ENCODE results near the gene TBC1D8.

TBC1D8 gene

DNA sequence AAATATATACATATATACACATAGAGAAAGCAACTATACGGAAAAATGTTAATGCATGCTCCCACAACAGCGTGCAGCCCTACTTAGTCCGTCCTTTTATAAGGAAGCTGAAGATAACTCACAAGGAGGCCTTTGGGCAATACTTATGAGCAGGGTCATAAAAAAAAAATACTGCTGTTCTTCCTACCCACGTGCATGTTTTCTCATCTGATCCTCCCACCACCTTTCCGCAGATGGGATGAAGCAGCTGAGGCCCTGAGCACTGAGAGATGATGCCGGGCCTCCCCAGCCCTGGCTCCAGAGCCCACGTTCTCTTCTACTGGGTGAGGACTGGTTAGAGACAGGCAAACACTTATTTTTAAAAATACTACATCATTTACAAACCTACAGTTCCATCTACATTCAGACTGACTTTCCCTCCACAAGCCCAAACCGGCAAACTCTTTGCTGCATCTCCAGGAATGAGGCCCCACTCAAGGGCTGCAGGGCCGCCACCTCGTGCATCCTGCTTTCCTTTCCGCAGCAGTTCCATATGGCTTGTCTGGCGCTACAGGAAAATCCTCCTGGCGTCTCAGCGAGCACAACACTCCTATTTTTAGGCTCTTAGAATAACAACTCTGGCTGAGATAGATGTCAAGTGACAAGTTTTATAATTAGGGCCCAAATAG, 41.6 kb downstream of the TBC1D8 start:
- no peak for DNase-seq

DNA sequence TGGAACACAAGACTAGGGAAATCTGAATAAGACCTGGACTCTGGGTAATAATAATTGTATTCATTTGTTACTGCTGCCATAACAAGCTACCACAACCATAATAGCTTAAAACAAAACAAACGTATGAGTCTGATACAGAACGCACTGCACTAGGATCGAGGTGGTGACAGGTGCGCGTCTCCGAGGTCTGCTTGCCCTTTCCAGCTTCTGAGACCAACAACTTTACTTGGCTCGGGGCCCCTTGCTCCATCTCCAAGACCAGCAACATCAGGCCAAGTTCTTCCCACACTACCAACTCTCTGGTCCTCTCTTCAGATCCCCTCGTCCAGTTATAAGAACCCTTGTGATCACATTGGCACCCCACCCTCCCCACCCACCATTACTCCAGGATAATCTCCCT, 42.8 kb downstream of the TBC1D8 start:
- no peak for DNase-seq

DNA sequence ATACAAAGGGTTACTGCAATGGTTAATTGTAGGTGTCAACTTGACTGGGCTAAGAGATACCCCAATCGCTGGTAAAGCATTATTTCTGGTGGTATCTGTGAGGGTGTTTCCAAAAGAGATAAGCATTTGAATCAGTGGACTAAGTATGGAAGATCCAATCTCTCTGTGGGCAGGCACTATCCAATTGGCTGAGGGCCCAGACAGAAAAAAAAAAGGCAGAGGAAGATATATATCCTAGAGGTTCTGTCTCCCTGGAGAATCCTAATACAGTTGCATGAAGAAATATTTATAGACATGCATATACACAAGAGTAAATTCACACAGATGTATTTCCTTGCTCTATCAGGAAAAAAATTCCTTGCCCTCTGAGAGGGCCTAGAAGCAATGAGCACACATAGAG, 43.9 kb downstream of the TBC1D8 start:
- no peak for DNase-seq

DNA sequence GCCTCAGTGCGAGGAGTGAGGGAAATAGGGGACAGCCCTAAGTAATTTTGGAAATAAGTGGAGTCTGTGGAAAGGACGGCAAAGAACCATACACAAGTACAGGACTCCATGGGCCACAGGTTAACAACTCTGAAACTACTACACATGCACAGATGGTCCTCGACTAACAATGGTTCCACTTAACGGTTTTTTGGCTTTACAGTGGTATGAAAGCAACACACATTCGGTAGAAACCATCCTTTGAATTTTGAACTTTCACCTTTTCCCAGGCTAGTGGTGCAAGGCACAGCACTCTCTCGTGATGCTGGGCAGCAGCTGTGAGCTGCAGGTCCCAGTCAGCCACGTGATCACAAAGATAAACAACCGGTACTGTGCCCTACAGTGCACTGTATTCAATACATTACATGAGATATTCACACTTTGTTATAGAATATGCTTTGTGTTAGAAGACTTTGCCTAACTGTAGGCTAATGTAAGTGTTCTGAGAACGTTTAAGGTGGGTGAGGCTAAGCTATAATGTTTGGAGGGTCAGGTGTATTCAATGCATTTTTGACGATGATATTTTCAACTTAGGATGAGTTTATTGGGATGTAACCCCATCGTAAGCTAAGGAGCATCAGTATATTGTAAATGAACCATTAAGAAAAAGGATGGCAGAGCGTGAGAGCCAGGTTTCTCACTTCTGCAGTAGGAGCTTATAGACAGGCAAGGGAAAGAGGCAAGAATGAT, 44.6 kb downstream of the TBC1D8 start:
- no peak for DNase-seq

DNA sequence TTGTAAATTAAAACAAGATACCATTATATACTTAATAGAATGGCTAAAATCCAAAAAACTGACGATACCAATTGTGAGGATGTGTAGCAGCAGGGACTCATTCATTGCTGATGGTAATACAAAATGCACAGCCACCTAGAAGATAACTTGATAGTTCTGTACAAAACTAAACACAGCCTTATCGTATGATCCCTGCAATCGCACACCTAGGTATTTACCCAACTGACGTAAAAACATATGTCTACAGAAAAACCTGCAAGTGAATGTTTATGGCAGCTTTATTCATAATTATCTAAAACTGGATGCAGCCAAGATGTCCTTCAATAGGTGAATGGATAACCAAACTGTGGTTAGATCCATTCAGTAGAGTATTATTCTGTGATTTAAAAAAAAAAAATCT, 45.5 kb downstream of the TBC1D8 start:
- no peak for DNase-seq

DNA sequence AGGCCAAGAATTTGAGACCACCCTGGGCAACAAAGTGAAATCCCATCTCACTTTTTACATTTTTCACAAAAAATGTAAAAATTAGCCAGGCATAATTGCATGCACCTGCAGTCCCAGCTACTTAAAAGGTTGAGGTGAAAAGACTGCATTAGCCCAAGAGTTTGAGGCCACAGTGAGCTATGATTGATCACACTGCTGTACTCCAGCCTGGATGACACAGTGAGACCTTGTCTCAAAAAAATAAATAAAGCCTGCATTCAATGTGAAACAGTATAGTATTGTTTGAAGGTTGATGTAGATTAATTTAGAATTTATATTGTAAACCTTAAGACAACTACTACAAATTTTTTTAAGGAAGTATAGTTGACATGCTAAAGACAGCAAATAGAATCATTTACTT, 53.5 kb downstream of the TBC1D8 start:
- DNase-seq, result no peak

DNA sequence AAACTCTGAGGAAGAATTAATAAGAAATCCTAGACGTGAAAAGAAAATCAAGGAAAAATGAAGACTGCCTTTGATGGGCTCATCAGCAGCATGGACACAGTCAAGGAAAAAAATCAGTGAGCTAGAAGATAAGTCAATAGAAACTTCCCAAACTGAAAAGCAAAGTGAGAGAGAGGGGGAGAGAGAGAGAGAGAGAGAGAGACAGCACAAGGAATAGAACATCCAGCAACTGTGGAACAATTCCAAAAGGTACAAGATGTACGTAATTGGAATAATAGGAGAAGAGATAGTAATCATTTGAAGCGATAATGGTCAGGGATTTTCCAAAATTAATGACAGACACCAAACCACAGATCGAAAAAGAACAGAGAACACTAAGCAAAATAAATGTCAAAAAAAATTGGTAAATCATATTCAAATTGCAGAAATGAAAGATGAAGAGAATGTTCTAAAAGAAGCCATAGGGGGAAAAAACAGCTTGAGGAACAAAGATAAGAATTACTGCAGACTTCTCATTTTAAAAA, 54.5 kb downstream of the TBC1D8 start:
- DNase-seq, result no peak

DNA sequence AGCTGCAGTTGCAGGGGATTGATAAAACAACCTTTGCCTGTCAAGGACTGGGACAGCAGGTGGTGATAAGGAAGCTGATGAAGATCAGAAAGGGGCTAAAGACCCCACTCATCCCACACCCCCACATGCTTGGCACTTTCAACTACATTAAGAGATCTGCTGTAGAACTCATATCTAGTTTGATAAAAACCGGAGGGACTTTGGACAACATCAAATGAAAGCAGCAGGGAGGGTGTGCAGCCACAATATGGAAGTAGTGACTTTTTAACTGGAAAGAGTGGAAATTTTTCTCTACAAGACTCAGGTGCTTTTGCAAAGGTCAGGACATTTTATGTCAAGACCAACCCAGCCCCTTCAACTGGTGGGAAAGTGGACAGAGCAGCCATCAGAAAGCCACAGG, 56.8 kb downstream of the TBC1D8 start:
- DNase-seq, result no peak

DNA sequence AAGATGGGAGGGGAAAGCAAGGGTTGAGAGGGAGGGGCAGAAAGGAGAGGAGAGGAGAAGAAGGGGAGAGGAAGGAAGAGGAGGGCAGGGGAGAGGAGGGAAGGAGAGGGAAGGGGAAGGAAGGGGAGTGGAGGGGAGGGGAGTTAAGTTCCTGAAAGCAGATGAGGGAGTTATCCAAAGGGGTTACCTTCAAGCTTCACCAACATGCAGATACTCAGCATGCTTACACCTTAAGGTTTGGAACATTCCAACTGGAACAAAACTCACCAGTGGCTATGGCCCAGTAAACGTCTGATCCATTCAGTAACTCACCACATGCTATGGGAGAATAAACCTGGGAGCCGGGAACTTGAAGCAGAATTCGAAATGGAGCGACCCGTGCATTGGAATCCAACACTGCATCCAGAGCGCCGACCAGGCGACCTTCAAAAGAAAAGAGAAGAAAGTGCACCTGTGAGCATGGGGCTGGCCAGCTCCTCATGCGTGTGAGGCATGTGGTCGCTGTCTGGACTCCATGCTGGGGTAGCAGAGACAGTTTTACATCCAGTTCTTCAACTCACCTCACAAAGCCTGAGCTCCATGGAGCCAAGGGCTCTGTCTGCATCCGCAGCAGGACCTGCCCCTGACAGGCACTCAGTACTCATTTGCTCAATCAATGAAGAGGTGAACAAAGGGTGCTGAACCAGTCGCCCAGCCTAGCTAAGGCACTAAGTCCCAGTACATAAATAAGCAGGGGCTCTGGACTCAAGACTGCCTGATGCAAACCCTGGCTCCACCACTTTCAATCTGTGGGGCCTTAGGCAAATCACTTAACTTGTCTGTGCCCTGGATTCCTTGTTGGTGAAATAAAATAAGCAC, 61.0 kb downstream of the TBC1D8 start:
- DNase-seq, result no peak

DNA sequence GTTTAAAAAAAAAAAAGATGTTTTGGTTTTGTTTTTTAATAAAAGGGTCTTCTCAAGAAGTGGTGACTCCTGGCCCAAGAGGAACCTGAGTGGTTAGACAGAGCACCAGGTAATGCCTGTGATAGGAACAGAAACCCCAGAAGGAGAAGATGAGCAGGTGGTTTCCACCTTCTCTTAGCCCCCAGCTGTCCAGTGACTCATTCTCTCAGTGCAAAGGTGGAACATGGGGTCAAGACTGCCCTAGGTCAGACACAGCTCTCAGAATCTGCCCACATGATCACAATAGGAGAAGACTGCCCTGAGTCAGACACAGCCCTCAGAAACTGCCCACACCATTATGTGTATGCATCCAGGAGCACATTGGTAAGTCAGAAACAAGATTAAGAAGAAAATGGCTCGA, 61.8 kb downstream of the TBC1D8 start:
- no peak for DNase-seq

DNA sequence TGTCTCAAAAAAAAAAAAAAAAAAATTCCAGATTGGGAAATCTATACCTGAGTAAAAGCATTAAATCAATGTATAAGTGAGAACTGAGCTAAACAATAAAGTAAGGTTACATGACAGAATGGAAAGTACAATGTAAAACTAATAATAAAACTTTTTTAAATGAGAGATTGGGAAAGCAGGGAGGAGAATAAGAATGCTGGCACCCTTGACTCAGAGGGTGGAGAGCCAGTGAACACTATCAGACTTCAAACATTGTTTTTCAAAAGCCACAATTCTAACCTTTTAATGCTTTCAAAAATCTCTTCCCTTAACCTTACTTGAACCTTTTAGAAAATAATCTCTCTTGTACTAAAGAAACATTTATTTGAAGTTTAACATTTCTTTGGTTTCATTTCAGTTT, 63.5 kb downstream of the TBC1D8 start:
- no peak for DNase-seq

DNA sequence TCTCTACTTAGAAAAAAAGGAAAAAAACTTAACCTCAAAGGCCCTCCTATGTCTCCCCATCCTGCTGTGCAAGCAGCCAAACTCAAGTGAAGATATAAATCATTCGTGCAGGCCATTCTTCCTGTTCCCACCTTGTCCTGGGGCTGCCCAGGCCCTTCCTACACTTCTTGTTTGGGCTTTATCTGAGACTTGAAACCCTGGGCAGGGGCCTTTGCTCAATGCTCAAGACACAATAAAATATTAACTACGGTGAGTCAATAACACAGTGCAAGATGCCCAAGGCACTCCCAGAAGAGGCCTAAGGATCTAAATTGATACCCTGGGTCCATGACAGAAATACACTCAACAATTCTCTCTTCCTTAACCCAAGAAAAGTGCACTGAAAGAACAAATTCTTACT, 67.6 kb downstream of the TBC1D8 start:
- DNase-seq, result no peak

DNA sequence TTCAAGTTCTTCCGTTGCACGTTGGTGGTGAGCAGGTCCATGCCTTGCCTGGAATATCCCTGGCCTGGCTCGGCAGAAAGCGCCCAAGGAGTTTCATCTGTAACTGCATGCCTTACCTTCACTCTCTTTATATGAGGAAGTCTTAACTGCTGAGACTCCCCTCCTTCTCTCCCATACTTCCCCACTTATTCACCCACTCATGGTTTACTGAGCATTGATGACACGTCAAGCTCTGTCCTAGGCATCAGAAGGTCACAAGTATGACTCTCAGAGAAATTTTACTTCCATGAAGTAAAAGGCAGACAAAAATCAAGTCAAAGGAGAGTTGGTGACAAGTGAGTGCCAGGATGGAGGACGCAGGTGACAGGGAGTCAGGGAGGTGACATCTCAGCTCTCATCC, 68.2 kb downstream of the TBC1D8 start:
- no peak for DNase-seq

DNA sequence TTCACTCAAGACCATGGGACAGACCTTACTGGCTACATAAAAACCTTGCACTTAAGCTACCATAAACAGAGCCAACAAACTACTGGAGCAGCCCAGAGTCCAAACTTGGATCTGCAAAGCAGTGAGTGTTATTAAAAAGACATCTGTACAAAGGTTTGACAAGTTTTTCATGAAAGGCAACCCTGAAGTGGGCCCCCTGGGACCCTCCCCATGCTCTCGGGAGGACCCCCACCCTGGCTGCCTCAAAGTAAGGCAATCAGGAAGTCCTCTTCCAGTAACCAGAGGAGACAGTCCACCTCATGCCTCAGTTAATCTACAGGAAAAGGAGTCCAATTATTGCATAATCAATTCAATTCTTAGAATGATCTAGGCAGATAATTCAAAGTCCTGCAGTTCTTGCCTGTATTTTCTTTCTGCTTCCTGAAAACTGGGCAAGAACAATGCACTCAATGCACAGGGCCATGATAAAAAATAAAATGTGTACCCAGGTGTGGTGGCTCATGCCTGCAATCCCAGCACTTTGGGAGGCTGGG, 69.7 kb downstream of the TBC1D8 start:
- DNase-seq, result no peak

DNA sequence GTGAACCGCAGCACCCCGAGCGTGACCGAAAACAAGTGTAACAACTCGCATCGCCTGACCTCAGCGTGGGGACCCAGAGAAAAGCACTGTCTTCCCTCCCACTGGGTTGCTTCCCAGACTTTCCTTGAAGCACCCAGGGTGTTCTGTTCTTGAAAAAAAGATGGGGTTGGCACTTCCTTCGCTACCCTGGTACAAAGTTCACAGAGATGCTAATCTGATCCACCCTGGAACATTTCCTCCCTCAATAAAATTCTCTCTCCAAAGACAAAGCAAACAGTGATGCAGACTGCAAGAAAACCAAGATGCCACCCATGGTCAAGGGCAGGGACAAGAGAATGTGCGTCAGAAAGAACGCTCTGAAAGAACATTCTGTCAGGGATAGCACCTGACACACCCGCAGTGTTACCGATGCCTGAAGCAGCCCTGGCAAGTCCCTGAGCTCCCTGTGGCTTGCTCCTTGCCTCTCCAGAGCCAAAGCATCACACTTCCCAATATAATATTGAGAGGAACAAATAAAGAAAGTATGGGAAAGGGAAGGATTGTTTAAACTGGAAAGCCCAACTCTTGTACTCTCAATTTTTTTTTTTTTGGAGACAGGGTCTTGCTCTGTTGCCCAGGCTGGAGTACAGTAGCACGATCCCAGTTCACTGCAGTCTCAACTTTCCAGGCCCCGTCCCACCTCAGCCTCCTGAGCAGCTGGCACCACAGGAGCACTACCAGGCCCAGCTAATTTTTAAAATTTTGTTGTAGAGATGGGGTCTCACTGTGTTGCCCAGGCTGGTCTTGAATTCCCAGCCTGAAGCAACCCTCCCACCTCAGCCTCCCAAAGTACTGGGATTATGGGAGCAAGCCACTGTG, 70.7 kb downstream of the TBC1D8 start:
- no peak for DNase-seq

DNA sequence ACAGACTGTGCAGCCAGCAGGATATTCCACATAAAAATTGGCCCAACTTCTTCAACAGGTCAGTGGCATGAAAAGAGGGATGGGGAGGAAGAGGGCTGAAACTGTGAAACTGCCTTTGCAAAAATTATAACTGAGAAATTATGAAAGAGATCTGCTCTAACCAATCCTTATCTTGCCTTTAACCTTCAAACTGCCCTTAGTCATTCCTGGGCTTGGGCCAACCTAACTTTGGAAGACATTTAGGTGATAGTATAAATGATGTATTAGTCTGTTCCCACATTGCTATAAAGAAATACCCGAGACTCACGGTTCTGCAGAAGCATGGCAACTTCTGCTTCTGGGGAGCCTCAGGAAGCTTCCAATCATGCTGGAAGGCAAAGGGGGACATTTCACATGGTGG, 74.6 kb downstream of the TBC1D8 start:
- no peak for DNase-seq

DNA sequence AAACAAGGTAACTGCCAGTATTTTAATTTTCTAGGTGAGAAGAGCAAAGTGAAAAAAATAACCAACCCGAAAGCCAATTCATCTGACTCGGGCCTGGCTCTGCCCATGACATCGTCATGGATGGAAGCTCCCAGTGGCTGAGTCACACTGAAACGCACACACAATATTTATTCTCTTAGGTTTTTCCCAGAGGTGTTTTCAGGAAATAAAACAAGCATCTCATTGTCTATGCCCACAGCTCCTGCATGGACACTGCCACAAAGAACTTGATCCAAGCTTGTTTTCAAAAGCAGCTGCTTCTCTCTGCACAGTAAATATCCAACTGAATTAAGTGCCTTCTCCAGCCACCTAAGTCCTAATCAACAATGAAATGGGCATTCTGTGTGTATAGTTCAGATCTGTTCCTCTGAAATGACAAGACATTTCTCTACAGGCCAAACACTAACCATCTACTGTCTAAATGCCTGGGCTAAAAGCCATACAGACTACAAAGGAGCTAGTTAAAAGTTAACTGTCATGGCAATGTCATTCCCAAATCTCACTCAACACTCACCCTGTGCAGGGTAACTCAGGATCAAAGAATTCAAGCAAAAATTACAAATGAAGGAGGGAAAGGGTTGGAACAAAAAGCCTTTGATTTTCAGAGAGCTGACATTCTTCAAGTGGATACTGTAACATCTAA, 86.2 kb downstream of the TBC1D8 start:
- DNase-seq, result no peak

DNA sequence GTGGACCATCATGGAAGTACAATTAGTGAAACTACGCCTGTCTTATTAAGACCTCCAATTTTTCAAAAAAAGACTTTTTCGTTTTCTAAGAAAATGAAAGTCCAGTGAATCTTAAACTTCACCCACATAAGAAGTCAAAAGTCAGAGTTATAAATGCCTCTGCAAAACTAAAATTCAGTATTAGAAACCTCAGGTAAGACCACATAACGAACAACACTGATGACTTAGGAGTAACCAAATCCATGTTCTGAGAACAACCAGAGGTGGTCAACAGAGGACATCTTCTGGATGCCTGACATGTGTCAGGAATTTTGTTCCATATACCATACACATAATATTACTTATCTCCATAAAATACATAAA, 86.7 kb downstream of the TBC1D8 start:
- no peak for DNase-seq

DNA sequence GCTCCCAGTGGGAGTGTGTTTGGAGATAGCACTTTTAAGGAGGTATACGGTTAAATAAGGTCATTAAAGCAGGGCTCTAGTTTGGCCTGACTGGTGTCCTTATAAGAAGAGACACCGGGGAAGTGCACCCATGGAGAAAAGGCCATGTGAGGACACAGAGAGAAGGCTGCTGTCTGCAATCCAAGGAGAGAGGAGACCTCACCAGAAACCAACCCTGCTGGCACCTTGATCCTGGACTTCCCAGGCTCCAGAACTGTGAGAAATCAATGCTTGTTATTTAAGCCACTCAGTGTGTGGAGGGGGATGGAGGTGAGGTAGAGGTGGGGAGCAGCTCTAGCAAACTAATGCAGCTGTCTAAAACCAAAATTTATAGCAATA, 87.1 kb downstream of the TBC1D8 start:
- no peak for DNase-seq

DNA sequence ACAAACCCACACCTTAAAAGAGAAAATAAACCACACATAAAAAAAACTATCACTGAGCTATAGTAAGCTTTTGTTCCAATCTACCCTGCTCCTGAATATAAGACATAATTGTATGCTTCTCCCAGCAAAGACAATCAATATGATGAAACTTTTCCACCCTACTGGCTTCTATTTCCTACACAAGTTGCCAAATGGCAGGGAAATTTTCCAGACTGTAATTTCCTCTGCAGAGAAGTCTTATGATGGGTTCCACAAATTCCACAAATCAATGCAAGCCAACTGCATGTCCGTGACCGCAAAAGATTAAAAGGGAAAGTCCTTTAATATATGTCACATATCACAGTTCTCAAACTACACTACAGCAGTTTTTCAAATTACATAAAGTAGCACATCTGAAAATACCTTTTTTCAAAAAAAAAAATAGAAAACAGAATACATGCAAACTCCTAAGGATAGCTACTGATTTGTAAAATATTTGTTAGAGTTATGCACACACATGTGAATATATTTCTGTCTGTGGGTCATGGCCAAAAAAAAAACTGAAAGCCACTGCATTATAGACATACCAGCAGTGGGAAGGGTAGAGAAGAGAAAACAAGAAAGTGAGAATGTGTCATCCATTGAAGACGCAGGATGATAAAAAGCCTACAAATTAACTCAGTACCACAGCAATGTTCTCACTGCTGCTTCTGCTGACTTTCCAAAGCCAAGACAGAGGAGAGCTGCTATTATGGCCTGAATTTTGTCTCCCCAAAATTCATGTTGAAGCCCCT, 87.6 kb downstream of the TBC1D8 start:
- DNase-seq, result no peak

DNA sequence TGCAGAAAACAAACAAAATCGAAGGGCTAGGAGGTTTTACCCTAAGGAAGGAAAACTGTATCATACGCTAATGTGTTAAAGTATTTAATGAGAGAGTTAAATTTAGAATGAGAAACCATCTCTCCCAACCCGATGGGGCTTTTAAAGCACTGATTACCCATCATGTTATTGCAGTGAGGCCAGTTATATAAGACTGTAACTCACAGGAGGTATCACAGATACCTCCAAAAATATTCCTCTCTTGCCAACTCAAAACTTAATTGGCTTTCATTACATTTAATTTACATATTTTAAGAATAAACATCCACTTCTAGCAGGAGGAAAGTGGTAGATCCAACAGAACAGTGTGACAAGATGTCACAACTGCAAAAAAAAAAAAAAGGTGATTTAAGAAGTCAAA, 92.8 kb downstream of the TBC1D8 start:
- no peak for DNase-seq

Measured in activated CD8-positive, alpha-beta memory T cell treated with anti-CD3 and anti-CD28 coated beads for 24 hours (primary cell).